ENCODE results near the gene FES. TPM values are rescaled to one million over a fixed set of nuclear protein-coding genes. Genes with fewer than 3 reads are reported as not detected.

The FES gene
- total RNA-seq, 1 donor from 2014 or later = 48.0 TPM

- Histone ChIP-seq H3K4me3 (no peak overlapping the region), H3K27ac (peak overlapping the region; percentile 36), H3K36me3 (no peaks in the 10 kb centered on the region), H3K4me1 (peaks cover 6% of the 10 kb centered on the region), H3K9me3 (no peaks in the 10 kb centered on the region), H3K27me3 (no peaks in the 10 kb centered on the region)
- intact Hi-C loops (cut with DNase I) = no loop called here
- ATAC-seq = peak; percentile 80
- DNase-seq = peak; percentile 77
- TF ChIP-seq, protein P1, sequence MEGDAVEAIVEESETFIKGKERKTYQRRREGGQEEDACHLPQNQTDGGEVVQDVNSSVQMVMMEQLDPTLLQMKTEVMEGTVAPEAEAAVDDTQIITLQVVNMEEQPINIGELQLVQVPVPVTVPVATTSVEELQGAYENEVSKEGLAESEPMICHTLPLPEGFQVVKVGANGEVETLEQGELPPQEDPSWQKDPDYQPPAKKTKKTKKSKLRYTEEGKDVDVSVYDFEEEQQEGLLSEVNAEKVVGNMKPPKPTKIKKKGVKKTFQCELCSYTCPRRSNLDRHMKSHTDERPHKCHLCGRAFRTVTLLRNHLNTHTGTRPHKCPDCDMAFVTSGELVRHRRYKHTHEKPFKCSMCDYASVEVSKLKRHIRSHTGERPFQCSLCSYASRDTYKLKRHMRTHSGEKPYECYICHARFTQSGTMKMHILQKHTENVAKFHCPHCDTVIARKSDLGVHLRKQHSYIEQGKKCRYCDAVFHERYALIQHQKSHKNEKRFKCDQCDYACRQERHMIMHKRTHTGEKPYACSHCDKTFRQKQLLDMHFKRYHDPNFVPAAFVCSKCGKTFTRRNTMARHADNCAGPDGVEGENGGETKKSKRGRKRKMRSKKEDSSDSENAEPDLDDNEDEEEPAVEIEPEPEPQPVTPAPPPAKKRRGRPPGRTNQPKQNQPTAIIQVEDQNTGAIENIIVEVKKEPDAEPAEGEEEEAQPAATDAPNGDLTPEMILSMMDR (IDR thresholded peaks at IDR 0.05) = no peak
These were observed 21.1 kb upstream of the FES start for GRCh38 chr15:90862964-90863778.

DNA sequence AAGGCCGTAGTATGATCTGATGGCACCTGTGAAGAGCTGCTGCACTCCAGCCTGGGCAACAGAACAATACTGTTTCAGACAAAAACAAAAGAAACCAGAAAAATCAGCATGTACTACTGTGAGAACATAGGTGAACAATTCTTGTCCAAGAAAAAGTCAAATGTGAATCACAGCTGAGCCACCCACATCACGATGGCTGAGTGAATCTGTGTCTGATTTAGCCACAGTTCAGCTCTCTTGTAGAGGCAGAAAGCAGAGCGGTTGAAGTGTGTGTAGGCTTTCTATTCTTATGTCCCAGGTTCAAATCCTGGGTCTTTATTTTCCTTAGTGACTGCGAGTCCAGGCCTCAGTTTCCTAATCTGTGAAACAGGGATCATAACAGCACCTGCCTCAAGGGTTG lies 20.3 kb upstream of the FES start:
- intact Hi-C loops (cut with DNase I) = no loop called here
- H3K27me3 ChIP-seq = no peaks in the 10 kb centered on the region
- peak overlapping the region; percentile 37 for H3K27ac ChIP-seq
- peaks cover 14% of the 10 kb centered on the region for H3K4me1 ChIP-seq
- no peak overlapping the region for H3K4me3 ChIP-seq
- H3K36me3 ChIP-seq = no peaks in the 10 kb centered on the region
- ATAC-seq (no peak), DNase-seq (no peak)
- H3K9me3 ChIP-seq = no peaks in the 10 kb centered on the region
- TF ChIP-seq, protein P1 (IDR thresholded peaks at IDR 0.05) = no peak

DNA sequence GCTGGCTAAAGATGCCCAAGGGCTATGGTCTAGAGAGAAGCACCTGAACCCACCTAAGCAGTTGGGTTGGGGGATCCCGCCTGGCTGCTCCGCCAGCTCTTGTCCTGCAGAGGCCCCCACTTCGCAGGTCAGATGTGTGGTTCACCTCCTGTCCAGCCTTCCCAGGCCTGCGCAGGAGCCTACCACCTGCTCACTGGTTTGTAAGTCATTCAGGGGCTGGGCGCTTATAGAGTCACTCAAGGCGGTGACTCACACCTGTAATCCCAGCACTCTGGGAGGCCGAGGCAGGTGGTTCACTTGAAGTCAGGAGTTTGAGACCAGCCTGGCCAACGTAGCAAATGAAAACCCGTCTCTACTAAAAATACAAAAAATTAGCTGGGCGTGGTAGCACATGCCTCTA lies 19.8 kb upstream of the FES start:
- Histone ChIP-seq H3K36me3 (no peaks in the 10 kb centered on the region), H3K27ac (no peak overlapping the region), H3K4me3 (no peak overlapping the region), H3K4me1 (peaks cover 19% of the 10 kb centered on the region), H3K27me3 (no peaks in the 10 kb centered on the region), H3K9me3 (no peaks in the 10 kb centered on the region)
- DNase-seq (no peak), ATAC-seq (no peak)
- intact Hi-C loops (cut with DNase I) = no loop called here
- TF ChIP-seq, protein P1 (IDR thresholded peaks at IDR 0.05) = no peak

DNA sequence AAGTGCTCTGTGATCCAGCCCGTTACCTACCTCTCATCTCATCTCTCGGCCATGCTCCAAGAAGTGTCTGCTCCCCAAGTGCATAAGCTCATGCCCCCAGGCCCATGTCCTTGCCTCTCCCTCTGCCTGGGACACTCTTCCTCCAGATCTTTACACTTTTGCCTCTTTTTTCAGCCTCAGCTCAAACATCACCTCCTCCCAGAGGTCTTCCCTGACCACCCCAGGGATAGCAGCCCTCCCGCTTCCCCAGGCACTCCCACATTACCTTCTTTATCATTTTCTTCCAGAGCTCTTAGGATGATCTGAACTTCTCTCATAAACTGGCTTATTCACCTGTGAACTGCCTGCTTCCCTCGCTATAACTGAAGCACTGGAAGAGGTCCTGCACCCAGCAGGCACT lies 18.6 kb upstream of the FES start:
- H3K27ac ChIP-seq = peak overlapping the region; percentile 43
- intact Hi-C loops (cut with DNase I) = no loop called here
- no peak for DNase-seq
- peaks cover 31% of the 10 kb centered on the region for H3K4me1 ChIP-seq
- no peaks in the 10 kb centered on the region for H3K36me3 ChIP-seq
- no peaks in the 10 kb centered on the region for H3K9me3 ChIP-seq
- no peak for ATAC-seq
- TF ChIP-seq, protein P1 (IDR thresholded peaks at IDR 0.05) = no peak
- no peak overlapping the region for H3K4me3 ChIP-seq
- H3K27me3 ChIP-seq = no peaks in the 10 kb centered on the region

GRCh38 chr15:90866161-90866715 lies 18.1 kb upstream of the FES start:
- Histone ChIP-seq H3K4me1 (peaks cover 31% of the 10 kb centered on the region), H3K27ac (peak overlapping the region; percentile 43), H3K27me3 (no peaks in the 10 kb centered on the region), H3K4me3 (no peak overlapping the region), H3K36me3 (no peaks in the 10 kb centered on the region), H3K9me3 (no peaks in the 10 kb centered on the region)
- intact Hi-C loops (cut with DNase I) = no loop called here
- TF ChIP-seq, protein P1 (IDR thresholded peaks at IDR 0.05) = no peak
- ATAC-seq = peak; percentile 17
- DNase-seq = no peak
